Measurements from ENCODE around the gene GALNT18.

Gene GALNT18

GRCh38 chr11:11558826-11559225, 63.0 kb downstream of the GALNT18 start:
- no peaks in the 10 kb centered on the region for H3K4me1 Mint-ChIP-seq (ENCODE audit: low read depth)
- no peak for DNase-seq (ENCODE audit: low spot score)
- H3K36me3 Mint-ChIP-seq (ENCODE audit: low read depth), result no peaks in the 10 kb centered on the region
- no peak overlapping the region for H3K27ac Mint-ChIP-seq
- no peaks in the 10 kb centered on the region for H3K9me3 Mint-ChIP-seq
- peaks cover 2% of the 10 kb centered on the region for H3K27me3 Mint-ChIP-seq (ENCODE audit: low read depth)
- H3K4me3 Mint-ChIP-seq, result no peak overlapping the region

GRCh38 chr11:11558396-11558795, 63.4 kb downstream of the GALNT18 start:
- Mint-ChIP-seq H3K36me3 (ENCODE audit: low read depth) (no peaks in the 10 kb centered on the region), H3K4me1 (ENCODE audit: low read depth) (no peaks in the 10 kb centered on the region), H3K9me3 (no peaks in the 10 kb centered on the region), H3K27me3 (ENCODE audit: low read depth) (peaks cover 2% of the 10 kb centered on the region), H3K4me3 (no peak overlapping the region), H3K27ac (no peak overlapping the region)
- DNase-seq (ENCODE audit: low spot score), result no peak

GRCh38 chr11:11555208-11555607, 66.6 kb downstream of the GALNT18 start:
- H3K36me3 Mint-ChIP-seq (ENCODE audit: low read depth), result no peaks in the 10 kb centered on the region

GRCh38 chr11:11553573-11553972, 68.2 kb downstream of the GALNT18 start:
- no peaks in the 10 kb centered on the region for H3K27me3 Mint-ChIP-seq (ENCODE audit: low read depth)
- H3K4me3 Mint-ChIP-seq, result no peak overlapping the region
- H3K9me3 Mint-ChIP-seq, result no peaks in the 10 kb centered on the region
- H3K27ac Mint-ChIP-seq, result no peak overlapping the region
- DNase-seq (ENCODE audit: low spot score), result no peak
- H3K36me3 Mint-ChIP-seq (ENCODE audit: low read depth), result no peaks in the 10 kb centered on the region
- no peaks in the 10 kb centered on the region for H3K4me1 Mint-ChIP-seq (ENCODE audit: low read depth)

More at GRCh38 chr11:11555208-11555607, 66.6 kb downstream of the GALNT18 start:
- DNase-seq (ENCODE audit: low spot score), result no peak
- Mint-ChIP-seq H3K4me1 (ENCODE audit: low read depth) (no peaks in the 10 kb centered on the region), H3K27me3 (ENCODE audit: low read depth) (no peaks in the 10 kb centered on the region), H3K9me3 (no peaks in the 10 kb centered on the region), H3K27ac (no peak overlapping the region), H3K4me3 (no peak overlapping the region)

- Mint-ChIP-seq H3K4me1 (ENCODE audit: low read depth) (no peaks in the 10 kb centered on the region), H3K27me3 (ENCODE audit: low read depth) (no peaks in the 10 kb centered on the region), H3K36me3 (ENCODE audit: low read depth) (no peaks in the 10 kb centered on the region), H3K4me3 (no peak overlapping the region), H3K27ac (no peak overlapping the region), H3K9me3 (no peaks in the 10 kb centered on the region)
- no peak for DNase-seq (ENCODE audit: low spot score)
Measured at GRCh38 chr11:11552529-11553087, 69.2 kb downstream of the GALNT18 start.

GRCh38 chr11:11550534-11550933, 71.3 kb downstream of the GALNT18 start:
- no peaks in the 10 kb centered on the region for H3K9me3 Mint-ChIP-seq
- H3K4me1 Mint-ChIP-seq (ENCODE audit: low read depth), result no peaks in the 10 kb centered on the region
- DNase-seq (ENCODE audit: low spot score), result no peak
- no peak overlapping the region for H3K27ac Mint-ChIP-seq
- H3K4me3 Mint-ChIP-seq, result no peak overlapping the region
- no peaks in the 10 kb centered on the region for H3K27me3 Mint-ChIP-seq (ENCODE audit: low read depth)
- no peaks in the 10 kb centered on the region for H3K36me3 Mint-ChIP-seq (ENCODE audit: low read depth)

- H3K27me3 Mint-ChIP-seq (ENCODE audit: low read depth), result no peaks in the 10 kb centered on the region
- no peaks in the 10 kb centered on the region for H3K9me3 Mint-ChIP-seq
- no peaks in the 10 kb centered on the region for H3K36me3 Mint-ChIP-seq (ENCODE audit: low read depth)
- H3K4me1 Mint-ChIP-seq (ENCODE audit: low read depth), result no peaks in the 10 kb centered on the region
- no peak overlapping the region for H3K27ac Mint-ChIP-seq
- no peak overlapping the region for H3K4me3 Mint-ChIP-seq
- no peak for DNase-seq (ENCODE audit: low spot score)
Measured at GRCh38 chr11:11545285-11546275, 76.2 kb downstream of the GALNT18 start.

- H3K27ac Mint-ChIP-seq, result no peak overlapping the region
- H3K4me3 Mint-ChIP-seq, result no peak overlapping the region
- no peaks in the 10 kb centered on the region for H3K27me3 Mint-ChIP-seq (ENCODE audit: low read depth)
- no peaks in the 10 kb centered on the region for H3K9me3 Mint-ChIP-seq
- no peak for DNase-seq (ENCODE audit: low spot score)
- H3K4me1 Mint-ChIP-seq (ENCODE audit: low read depth), result no peaks in the 10 kb centered on the region
- H3K36me3 Mint-ChIP-seq (ENCODE audit: low read depth), result no peaks in the 10 kb centered on the region
Measured at GRCh38 chr11:11543656-11544055, 78.1 kb downstream of the GALNT18 start.

- no peaks in the 10 kb centered on the region for H3K36me3 Mint-ChIP-seq (ENCODE audit: low read depth)
- no peaks in the 10 kb centered on the region for H3K27me3 Mint-ChIP-seq (ENCODE audit: low read depth)
- H3K4me3 Mint-ChIP-seq, result no peak overlapping the region
- H3K27ac Mint-ChIP-seq, result no peak overlapping the region
- no peaks in the 10 kb centered on the region for H3K4me1 Mint-ChIP-seq (ENCODE audit: low read depth)
- no peak for DNase-seq (ENCODE audit: low spot score)
- no peaks in the 10 kb centered on the region for H3K9me3 Mint-ChIP-seq
Measured at GRCh38 chr11:11540157-11540556, 81.6 kb downstream of the GALNT18 start.

GRCh38 chr11:11538277-11538960, 83.4 kb downstream of the GALNT18 start:
- no peak overlapping the region for H3K27ac Mint-ChIP-seq
- H3K27me3 Mint-ChIP-seq (ENCODE audit: low read depth), result no peaks in the 10 kb centered on the region
- no peaks in the 10 kb centered on the region for H3K9me3 Mint-ChIP-seq
- no peak overlapping the region for H3K4me3 Mint-ChIP-seq
- H3K36me3 Mint-ChIP-seq (ENCODE audit: low read depth), result no peaks in the 10 kb centered on the region
- DNase-seq (ENCODE audit: low spot score), result no peak
- H3K4me1 Mint-ChIP-seq (ENCODE audit: low read depth), result no peaks in the 10 kb centered on the region

GRCh38 chr11:11537871-11538270, 83.9 kb downstream of the GALNT18 start:
- Mint-ChIP-seq H3K4me1 (ENCODE audit: low read depth) (no peaks in the 10 kb centered on the region), H3K4me3 (no peak overlapping the region), H3K9me3 (no peaks in the 10 kb centered on the region), H3K27me3 (ENCODE audit: low read depth) (no peaks in the 10 kb centered on the region), H3K27ac (no peak overlapping the region), H3K36me3 (ENCODE audit: low read depth) (no peaks in the 10 kb centered on the region)
- no peak for DNase-seq (ENCODE audit: low spot score)

- DNase-seq (ENCODE audit: low spot score), result no peak
- Mint-ChIP-seq H3K27ac (no peak overlapping the region), H3K4me1 (ENCODE audit: low read depth) (no peaks in the 10 kb centered on the region), H3K27me3 (ENCODE audit: low read depth) (no peaks in the 10 kb centered on the region), H3K4me3 (no peak overlapping the region), H3K9me3 (no peaks in the 10 kb centered on the region), H3K36me3 (ENCODE audit: low read depth) (no peaks in the 10 kb centered on the region)
Measured at GRCh38 chr11:11537372-11537771, 84.4 kb downstream of the GALNT18 start.

- Mint-ChIP-seq H3K4me3 (no peak overlapping the region), H3K27ac (no peak overlapping the region), H3K9me3 (no peaks in the 10 kb centered on the region), H3K27me3 (ENCODE audit: low read depth) (no peaks in the 10 kb centered on the region), H3K36me3 (ENCODE audit: low read depth) (no peaks in the 10 kb centered on the region), H3K4me1 (ENCODE audit: low read depth) (no peaks in the 10 kb centered on the region)
- no peak for DNase-seq (ENCODE audit: low spot score)
Measured at GRCh38 chr11:11536650-11537049, 85.2 kb downstream of the GALNT18 start.

- H3K27ac Mint-ChIP-seq, result no peak overlapping the region
- H3K4me1 Mint-ChIP-seq (ENCODE audit: low read depth), result no peaks in the 10 kb centered on the region
- no peak for DNase-seq (ENCODE audit: low spot score)
- H3K9me3 Mint-ChIP-seq, result no peaks in the 10 kb centered on the region
- H3K36me3 Mint-ChIP-seq (ENCODE audit: low read depth), result no peaks in the 10 kb centered on the region
- no peak overlapping the region for H3K4me3 Mint-ChIP-seq
- no peaks in the 10 kb centered on the region for H3K27me3 Mint-ChIP-seq (ENCODE audit: low read depth)
Measured at GRCh38 chr11:11535611-11536010, 86.2 kb downstream of the GALNT18 start.
